LHCN-M2 (cell line): ENCODE data around the gene TROAP. TPM values are rescaled to one million over a fixed set of nuclear protein-coding genes. Genes with fewer than 3 reads are reported as not detected.
"Not testable (repeated sequence)": the region's sequence is repeated elsewhere in the genome, so short reads cannot be mapped to it uniquely, and the experiment has no call there.

ENCODE experiments used
- DNase-seq: peaks from one replicate; pipeline ENCODE4 v3.0.0-alpha.2; 2012; ENCODE audit warnings: low read depth
- polyA plus RNA-seq: library from polyadenylated mRNA; unstranded; fragments of >200 nt; gene quantifications from one replicate; pipeline ENCODE4 v1.2.1, GENCODE V29; 2012; ENCODE audit warnings: missing spikeins
- total RNA-seq: library from RNA; depleted of rRNA; stranded (reverse); fragments of >200 nt; gene quantifications from 2 replicates; pipeline ENCODE4 v1.2.3, GENCODE V29; 2014; rRNA removed

TROAP gene, protein sequence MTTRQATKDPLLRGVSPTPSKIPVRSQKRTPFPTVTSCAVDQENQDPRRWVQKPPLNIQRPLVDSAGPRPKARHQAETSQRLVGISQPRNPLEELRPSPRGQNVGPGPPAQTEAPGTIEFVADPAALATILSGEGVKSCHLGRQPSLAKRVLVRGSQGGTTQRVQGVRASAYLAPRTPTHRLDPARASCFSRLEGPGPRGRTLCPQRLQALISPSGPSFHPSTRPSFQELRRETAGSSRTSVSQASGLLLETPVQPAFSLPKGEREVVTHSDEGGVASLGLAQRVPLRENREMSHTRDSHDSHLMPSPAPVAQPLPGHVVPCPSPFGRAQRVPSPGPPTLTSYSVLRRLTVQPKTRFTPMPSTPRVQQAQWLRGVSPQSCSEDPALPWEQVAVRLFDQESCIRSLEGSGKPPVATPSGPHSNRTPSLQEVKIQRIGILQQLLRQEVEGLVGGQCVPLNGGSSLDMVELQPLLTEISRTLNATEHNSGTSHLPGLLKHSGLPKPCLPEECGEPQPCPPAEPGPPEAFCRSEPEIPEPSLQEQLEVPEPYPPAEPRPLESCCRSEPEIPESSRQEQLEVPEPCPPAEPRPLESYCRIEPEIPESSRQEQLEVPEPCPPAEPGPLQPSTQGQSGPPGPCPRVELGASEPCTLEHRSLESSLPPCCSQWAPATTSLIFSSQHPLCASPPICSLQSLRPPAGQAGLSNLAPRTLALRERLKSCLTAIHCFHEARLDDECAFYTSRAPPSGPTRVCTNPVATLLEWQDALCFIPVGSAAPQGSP
- total RNA-seq: 30.0 and 32.8 TPM in 2 replicates
- polyA plus RNA-seq: 27.8 TPM

DNA sequence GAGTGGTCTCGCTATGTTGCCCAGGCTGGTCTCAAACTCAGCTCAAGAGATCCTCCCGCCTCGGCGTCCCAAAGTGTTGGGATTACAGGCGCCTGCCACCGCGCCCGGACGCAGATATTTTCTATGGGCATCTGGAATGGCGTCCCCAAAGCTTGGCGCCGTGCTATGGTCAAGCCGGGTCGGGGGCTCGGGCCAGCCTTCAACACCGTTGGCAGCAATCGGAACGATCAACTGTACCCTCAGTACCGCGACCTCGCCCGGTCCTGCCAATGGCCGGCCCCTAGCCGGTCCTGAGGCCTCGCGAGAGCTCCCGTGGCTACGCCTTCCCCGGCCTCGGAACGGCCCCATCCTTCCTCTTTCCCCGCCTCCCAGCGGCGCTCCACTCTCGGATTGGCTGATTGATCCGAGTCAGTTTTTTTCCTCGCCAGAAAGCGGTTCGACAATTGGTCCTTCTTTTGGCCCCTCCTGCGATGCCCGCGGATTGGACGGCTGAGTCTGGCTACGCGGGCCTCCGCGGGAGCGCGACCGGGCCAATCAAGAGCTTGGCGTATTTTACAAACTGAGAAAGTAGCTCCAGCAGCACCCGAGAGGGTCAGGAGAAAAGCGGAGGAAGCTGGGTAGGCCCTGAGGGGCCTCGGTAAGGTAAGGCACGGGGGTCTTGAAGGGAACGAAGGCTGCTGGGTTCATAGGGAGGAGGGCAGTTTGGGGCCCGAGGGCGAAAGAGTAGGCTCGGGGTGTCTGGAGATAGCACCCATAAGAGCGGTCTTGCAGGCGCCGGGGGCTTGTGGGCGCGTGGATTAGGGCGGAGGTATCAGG lies at the start of gene TROAP:
Gene TROAP (plus strand): TSS at position 548 of the 816 bp plus-strand sequence. CDS start 354 bp downstream, outside the sequence.
- DNase-seq: peak; percentile 99

DNA sequence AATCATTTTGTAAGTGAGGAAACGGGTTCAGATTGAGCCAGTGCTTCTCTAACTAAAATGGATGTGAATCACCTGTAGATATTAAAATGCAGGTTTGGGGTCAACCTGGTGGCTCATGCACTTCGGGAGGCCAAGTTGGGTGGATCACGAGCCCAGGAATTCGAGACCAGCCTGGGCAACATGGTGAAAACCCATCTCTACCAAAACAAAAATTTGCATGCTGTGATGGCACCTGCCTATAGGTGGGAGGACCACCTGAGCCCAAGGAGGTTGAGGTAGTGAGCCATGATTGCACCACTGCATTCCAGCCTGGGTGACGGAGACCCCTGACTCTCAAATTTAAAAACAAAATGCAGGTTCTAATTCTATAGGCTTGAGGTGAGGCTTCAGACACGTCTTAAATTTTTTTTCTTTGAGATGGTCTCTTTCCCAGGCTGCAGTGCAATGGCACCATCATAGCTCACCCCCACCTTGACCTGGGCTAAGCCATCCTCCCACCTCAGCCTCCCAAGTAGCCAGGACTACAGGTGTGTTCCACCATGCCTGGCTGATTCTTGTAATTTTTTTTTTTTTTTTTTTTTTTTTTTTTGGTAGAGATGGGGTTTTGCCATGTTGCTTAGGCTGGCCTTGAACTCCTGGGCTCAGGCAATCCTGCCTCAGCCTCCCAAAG lies 49.2 kb upstream of the TROAP start:
- DNase-seq: no peak

DNA sequence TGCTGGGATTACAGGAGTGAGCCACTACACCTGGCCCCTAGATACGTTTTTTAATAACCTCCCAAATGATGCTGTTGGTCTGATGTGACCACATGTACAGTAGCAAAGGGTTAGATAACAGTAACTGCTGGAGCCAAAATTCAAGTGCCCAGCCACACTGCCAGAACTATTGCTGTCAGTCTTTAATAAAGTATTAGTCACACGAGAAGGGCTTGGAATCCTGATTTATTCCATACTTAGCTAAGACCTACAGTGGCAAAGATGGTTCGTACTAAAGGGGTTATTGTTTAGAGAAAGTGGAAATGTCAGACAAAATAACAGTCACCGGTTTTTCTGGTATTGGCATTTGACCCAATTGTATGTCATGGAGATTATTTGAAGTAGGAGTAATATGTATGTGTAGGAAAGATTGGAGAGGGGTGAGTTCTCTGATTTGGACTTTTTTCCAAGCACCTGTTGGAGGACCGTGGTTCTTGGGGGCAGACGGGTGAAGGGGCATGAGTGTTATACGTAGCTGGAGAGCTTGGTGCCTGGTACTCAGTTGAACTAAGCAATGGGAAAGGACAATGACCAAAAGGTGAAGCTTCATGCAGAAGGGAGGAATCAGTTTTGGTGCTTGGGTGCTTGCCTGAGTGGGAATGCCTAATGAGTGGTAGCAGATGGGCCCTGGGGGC lies 48.5 kb upstream of the TROAP start:
- no peak for DNase-seq

DNA sequence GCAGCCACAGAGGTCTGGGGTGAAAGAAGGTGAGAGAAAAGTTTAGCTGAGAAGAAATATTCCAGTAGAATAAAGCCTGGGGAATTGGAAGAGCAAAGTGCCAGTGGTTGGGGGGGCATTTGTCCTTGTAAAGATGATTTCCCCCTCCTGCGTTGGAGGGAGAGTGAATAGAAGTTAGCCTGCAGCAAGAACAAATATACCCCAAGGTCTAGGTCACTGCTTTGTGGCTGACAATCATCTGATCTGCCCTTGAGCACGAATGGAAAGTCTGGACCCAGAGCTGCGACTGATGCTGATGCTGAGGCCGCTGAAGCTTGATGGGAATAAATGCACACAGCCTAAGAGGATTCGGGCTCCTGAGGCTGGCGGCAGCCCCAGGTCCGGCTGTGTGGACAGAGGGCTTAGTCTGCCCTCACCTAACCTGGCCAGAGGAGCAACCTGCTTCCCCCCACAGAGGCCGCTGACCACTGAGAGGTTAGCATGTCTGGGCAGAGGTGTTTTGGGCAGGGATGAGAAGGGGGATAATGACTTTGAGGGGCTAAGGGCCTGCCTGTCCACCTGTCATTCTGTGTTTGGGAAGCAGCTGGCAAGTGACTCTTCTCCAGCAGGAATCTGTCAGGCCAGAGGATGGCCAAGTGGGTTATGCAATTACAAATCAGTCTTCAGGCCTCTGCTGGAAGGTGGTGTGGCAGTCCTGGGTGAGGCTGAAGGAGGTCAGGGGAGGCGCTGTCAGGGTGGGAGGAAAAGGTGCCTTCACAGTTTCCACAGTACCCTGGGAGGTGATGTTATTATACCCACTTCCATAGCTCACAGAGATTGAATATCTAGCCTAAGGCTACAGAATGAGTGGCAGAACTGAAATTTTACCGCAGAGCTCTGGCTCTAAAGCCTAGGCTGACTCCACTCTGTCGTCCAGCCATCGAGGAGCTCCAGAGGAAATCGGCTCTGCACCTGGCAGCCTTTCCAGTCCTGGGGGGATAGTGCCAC lies 46.5 kb upstream of the TROAP start:
- no peak for DNase-seq

DNA sequence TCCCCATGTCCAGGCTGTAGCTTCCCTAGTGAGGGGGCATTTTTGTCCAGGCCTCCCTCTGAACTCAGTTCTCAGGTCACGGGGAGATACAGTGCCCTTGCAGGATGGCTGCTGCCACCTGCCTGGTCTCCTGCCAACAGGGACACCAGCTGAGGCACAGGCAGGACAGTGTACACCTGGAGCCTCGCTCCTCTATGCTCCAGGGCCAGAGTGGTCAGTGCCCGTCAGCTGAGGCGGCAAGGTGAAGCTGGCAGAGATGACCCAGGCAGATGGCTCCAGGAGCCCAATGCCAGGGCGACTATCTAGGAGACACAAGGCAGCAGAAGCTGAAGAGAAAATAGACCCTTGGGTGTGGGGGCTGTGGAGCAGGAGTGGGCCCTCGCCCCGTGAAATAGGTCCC lies 45.6 kb upstream of the TROAP start:
- DNase-seq: no peak

DNA sequence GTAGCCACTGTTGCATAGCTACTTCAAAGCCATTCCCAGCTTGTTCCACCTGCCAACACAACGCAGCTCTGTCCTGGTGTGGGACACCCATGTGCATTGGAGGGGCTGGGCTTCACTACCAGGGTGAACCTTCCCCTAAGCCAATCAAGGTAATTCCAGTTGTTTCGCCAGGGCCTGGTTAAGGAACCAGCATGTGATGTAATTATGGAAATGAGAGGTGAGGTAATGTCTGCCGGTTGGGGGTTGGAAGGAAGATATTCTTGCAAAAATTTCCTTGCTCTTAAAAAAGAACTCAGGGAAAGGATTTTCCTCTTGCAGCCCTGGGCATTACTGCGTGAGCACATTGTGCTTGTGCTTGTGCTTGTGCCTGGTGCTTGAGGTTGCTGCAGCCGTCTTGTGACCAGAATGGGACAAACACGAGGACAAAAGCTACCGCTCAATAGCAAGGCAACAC lies 43.3 kb upstream of the TROAP start:
- no peak for DNase-seq

DNA sequence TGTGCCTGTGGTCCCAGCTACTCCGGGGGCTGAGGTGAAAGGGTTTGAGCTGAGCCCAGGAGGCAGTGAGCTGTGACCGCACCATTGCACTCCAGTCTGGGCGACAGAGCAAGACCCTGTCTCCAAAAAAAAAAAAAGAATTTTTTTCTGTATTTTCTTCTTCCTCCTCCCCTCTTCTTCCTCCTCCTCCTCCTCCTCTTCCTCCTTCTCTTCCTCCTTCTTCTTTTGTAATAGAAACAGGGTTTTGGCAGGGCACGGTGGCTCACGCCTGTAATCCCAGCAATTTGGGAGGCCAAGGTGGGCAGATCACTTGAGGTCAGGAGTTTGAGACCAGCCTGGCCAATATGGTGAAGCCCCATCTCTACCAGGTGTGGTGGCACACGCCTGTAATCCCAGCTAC lies 42.5 kb upstream of the TROAP start:
- not testable (repeated sequence) for DNase-seq

DNA sequence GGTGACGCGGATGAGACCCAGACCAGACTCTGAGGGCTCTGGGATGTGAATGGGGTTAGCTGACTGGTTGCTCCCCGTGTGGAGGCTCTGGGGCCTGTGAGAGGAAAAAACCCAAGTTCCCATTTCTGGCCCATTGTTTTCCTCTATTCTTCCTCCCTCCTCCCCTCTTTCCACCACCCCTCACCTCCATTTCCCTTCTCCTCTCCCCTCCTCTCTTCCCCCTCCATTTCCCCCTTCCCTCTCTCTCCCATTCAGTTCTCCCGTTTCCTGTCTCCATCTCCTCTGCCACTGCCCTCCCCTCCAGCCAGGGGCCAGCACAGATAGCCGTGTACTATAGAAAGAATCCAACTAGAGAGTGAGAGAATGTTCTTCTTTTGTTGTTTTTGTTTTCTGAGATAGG lies 40.8 kb upstream of the TROAP start:
- DNase-seq: no peak

DNA sequence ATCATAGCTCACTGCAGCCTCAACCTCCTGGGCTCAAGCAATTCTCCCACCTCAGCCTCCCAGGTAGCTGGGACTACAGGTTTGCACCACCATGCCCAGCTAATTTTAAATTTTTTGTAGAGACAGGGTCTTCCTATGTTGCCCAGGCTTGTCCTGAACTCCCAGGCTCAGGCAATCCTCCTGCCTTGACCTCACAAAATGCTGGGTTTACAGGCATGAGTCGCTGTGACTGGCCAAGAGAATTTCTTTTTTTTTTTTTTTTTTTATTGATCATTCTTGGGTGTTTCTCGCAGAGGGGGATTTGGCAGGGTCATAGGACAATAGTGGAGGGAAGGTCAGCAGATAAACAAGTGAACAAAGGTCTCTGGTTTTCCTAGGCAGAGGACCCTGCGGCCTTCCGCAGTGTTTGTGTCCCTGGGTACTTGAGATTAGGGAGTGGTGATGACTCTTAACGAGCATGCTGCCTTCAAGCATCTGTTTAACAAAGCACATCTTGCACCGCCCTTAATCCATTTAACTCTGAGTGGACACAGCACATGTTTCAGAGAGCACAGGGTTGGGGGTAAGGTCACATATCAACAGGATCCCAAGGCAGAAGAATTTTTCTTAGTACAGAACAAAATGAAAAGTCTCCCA lies 40.2 kb upstream of the TROAP start:
- DNase-seq: peak; percentile 57

DNA sequence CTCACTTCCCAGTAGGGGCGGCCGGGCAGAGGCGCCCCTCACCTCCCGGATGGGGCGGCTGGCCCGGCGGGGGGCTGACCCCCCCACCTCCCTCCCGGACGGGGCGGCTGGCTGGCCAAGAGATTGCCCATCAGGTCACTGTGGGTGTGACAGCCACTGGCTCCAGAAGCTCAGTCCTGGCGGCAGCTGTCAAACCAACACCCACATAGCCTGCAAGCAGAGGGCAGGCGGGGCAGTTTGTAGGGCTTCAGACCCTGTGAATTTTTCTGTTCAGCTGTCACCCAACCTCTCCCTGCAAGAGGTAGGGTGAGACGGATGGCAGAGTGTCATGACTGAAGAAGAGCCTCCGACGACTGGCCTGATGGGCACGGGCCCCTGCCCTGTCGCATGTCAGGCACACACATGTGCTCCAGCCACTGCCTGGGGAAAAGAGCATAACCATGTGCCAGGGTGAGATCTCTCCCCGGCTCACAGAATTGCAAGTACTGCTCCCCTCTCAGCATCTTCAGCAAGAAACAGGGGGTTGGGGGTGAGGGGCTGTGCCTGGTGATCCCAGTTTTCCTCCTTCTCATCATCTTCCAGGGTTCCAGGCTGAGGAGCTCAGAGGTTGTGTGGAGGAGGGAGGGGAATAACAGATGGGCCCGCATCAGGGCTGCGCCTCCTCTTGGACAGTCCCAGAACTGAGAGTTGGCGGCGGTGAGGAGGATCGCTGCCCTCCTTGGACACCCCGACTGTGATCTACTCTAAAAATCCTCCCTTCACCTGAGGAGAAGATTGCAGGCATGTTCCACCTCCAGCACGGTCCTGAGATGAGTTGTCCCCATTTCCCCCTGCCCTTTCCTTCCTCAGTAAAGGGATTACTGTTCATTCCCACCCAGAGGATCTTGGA lies 39.3 kb upstream of the TROAP start:
- DNase-seq: peak; percentile 61

DNA sequence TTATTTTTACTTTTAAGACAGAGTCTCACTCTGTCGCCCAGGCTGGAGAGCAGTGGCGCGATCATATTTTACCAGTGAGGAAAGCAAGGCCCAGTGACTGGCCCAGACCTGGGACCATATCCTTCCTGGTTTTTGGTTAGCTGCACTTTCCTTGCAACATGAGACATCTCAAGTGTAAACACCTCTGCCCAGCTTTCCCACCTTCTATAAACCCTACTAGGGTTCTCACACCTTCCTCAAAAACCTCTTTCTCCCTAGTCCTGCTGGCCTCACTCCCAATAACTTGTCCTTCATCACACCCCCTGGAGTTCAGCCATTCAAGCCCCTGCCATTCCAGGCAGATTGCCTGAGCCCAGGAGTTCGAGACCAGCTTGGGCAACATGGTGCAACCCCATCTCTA lies 38.4 kb upstream of the TROAP start:
- no peak for DNase-seq

DNA sequence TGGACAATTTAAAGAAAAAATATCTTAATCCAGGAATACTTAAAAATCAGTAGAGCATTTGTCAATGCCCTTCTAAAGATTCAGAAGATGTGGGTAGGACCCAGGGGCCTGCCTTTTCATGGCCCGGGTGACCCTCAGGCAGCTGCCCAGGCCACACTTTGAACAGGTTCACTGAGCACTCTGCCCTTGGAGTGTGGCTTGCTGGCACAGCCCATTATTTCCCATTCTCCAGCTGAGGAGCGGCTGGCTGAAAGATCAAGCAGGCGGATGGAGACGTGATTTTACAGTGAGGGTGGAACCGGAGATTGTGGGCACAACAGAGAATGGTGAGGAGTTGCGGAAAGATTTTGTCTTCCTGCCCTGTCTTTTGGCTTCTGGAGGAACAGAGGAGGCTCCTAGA lies 35.2 kb upstream of the TROAP start:
- DNase-seq: no peak

DNA sequence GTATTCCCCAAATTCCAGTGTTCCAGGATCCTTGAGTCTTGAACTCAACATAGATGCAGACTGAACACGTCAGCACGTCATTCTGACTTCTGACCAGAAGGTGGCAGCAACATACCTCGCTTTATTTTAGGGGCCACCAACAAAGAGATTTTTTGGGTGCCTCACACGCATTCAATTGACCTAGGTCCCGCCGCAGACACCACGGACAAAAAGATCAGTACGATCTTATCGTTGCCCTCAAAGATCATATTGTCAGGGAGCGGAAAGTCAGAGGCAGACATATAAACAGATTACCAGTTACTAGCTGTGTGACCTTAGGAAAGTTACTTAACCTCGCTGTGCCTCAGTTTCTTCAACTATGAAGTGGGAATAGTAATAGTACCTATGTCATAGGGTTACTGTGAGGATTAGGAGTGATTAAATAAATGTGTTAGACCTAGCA lies 34.6 kb upstream of the TROAP start:
- DNase-seq: peak; percentile 57

DNA sequence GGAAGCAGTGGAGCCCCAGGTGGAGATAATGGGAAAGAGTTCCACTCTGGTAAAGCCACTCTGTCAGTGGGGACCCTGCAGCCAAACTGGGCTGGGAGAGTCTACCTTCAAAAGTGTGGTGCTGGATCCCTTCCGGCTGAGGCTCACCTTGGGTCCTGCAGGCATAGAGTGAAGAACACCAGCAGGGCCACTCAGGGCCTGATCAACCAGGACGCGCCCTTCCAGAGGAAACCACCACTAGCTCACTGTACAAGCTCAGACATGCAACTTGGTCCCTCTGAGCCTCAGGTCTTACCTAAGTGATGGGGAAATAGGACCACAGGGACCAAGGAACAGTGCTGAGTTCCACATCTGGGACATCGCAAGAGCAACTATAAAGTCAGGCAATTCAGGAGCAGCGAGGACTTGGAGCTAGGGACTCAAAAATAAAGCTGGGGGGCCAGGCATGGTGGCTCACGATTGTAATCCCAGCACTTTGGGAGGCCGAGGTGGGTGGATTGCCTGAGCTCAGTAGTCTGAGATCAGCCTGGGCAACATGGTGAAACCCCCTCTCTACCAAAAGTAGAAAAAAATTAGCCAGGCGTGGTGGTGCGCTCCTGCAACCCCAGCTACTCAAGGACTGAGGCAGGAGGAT lies 34.0 kb upstream of the TROAP start:
- DNase-seq: no peak

DNA sequence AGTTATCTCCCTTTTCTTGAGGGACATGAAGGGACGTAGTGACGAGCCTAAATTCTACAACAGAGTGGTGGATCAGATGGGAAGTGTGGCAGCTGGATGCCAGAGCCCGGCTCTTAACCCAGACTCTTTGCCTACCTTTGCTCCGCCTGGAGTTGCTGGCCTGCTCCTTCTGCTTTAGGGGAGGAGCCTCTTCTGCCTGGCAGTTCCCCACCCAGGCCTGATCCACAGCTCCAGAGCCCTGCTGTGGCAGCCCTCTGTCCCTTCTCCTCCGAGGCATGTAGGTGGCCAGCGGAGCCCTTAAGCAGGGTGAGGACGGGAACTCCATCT lies 30.4 kb upstream of the TROAP start:
- no peak for DNase-seq

DNA sequence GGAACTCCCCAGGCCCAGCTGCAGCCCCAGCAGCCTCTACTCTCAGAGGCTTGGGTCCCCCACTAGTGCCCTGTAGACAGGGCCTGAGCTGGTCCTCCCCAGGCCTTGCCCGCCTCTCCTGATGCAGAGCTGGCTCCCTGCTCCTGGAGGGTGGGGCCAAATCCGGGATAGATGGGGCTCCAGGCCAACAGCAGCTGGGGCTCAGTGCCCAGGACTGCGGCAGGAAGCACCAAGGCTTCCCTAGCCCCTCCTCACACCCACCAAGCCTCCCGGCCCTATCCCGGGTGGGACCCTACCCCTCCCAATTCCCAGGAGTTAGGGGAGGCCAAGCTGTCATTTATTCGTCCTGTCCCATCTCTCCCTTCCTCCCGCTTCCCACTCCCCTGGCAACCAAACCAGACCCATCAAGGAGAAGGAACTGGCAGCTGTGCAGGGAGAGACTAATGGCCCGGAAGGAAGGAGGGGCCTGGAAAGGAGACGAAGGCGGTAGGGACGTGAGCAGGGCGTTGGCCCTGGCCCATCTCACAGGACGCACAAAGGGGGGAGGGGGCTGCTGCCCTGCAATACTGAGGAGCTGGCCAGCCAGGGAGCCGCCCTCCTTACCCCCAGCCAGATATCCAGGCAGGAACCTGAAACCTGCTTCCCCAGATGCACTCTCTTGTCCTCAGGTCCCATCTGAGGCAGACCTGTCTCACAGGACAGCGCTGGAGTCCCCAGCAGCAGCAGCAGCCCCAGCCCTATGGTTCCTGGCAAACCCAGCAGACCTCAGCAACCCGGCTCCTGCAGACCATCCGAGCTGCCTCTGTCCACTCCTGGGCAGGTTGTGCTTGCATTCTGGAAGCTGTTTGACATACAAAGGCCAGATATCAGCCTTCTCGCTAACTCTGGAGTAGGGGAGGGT lies 29.7 kb upstream of the TROAP start:
- DNase-seq: no peak
